CD4-positive, CD25-positive, alpha-beta regulatory T cell (primary cell): ENCODE data around the gene ZNF827. TPM values are rescaled to one million over a fixed set of nuclear protein-coding genes. Genes with fewer than 3 reads are reported as not detected.
A peak's percentile ranks its signal among the peaks of the same experiment; 100 is the strongest.

Experiments
- ATAC-seq, 2 donors: fragments of 150-1000 bp; cut with Tn5 transposase; one replicate each; pipeline ENCODE4 v1.10.0; 2021; ENCODE audit warnings: low read depth in 2 of 2, moderate number of reproducible peaks in 2 of 2, moderate library complexity in 1 of 2
- DNase-seq, 3 donors: peaks; one replicate each; pipeline versions ENCODE4 v3.0.0 to v3.0.0-alpha.2; 2012 to 2022; ENCODE audit warnings: mixed read lengths in 1 of 3
- H3K27ac ChIP-seq: one replicate; pipeline ENCODE4 v1.7.0; 2013; ENCODE audit warnings: mild to moderate bottlenecking, low read length; ENCODE audit not compliant: insufficient read depth, poor library complexity, severe bottlenecking
- H3K27me3 ChIP-seq: one replicate; pipeline ENCODE4 v1.7.0; 2013; ENCODE audit warnings: low read length; ENCODE audit not compliant: control insufficient read depth, insufficient read depth
- H3K36me3 ChIP-seq: one replicate; pipeline ENCODE4 v1.7.0; 2013; ENCODE audit warnings: mild to moderate bottlenecking, low read length, moderate library complexity; ENCODE audit not compliant: control insufficient read depth, insufficient read depth
- H3K4me1 ChIP-seq: 2 replicates; pipeline ENCODE4 v1.7.0; 2013; ENCODE audit warnings: mild to moderate bottlenecking, low read length; ENCODE audit not compliant: insufficient read depth, control insufficient read depth, poor library complexity, severe bottlenecking
- H3K4me3 ChIP-seq: one replicate; pipeline ENCODE4 v1.7.0; 2013; ENCODE audit warnings: low read depth, mild to moderate bottlenecking, low read length, moderate library complexity
- H3K9me3 ChIP-seq, 2 experiments: 1 replicate in 1 of 2; 2 replicates in 1 of 2; pipeline ENCODE4 v1.7.0; 2013; ENCODE audit warnings: low read length in 2 of 2, mild to moderate bottlenecking in 1 of 2, moderate library complexity in 1 of 2; ENCODE audit not compliant: control insufficient read depth in 2 of 2
- H3K27ac Mint-ChIP-seq, 3 donors: one replicate each; pipeline ENCODE4 v1.8.0; 2020 to 2022; ENCODE audit warnings: mild to moderate bottlenecking in 3 of 3, mixed read lengths in 3 of 3, moderate library complexity in 2 of 3
- H3K27me3 Mint-ChIP-seq: one replicate; pipeline ENCODE4 v1.8.0; 2022; ENCODE audit warnings: mild to moderate bottlenecking, mixed read lengths
- H3K36me3 Mint-ChIP-seq: one replicate; pipeline ENCODE4 v1.8.0; 2020; ENCODE audit warnings: mixed read lengths
- H3K4me1 Mint-ChIP-seq, 4 donors: one replicate each; pipeline ENCODE4 v1.8.0; 2020 to 2022; ENCODE audit warnings: mixed read lengths in 4 of 4, mild to moderate bottlenecking in 1 of 4
- H3K4me3 Mint-ChIP-seq, 4 donors: one replicate each; pipeline ENCODE4 v1.8.0; 2020 to 2022; ENCODE audit warnings: mild to moderate bottlenecking in 4 of 4, mixed read lengths in 4 of 4, moderate library complexity in 3 of 4
- H3K9me3 Mint-ChIP-seq, 7 donors: one replicate each; pipeline ENCODE4 v1.8.0; 2020 to 2022; ENCODE audit warnings: mixed read lengths in 7 of 7, mild to moderate bottlenecking in 3 of 7, moderate library complexity in 2 of 7
- polyA plus RNA-seq, 4 donors: library from polyadenylated mRNA; unstranded; fragments of 300-500 nt; fragmentation: Illumina TruSeq; gene quantifications; one replicate each; pipeline ENCODE4 v1.2.3, GENCODE V29; 2021
- total RNA-seq: library from RNA; stranded (reverse); gene quantifications from one replicate; pipeline ENCODE4 v1.2.3, GENCODE V29; 2022

ZNF827 gene, protein sequence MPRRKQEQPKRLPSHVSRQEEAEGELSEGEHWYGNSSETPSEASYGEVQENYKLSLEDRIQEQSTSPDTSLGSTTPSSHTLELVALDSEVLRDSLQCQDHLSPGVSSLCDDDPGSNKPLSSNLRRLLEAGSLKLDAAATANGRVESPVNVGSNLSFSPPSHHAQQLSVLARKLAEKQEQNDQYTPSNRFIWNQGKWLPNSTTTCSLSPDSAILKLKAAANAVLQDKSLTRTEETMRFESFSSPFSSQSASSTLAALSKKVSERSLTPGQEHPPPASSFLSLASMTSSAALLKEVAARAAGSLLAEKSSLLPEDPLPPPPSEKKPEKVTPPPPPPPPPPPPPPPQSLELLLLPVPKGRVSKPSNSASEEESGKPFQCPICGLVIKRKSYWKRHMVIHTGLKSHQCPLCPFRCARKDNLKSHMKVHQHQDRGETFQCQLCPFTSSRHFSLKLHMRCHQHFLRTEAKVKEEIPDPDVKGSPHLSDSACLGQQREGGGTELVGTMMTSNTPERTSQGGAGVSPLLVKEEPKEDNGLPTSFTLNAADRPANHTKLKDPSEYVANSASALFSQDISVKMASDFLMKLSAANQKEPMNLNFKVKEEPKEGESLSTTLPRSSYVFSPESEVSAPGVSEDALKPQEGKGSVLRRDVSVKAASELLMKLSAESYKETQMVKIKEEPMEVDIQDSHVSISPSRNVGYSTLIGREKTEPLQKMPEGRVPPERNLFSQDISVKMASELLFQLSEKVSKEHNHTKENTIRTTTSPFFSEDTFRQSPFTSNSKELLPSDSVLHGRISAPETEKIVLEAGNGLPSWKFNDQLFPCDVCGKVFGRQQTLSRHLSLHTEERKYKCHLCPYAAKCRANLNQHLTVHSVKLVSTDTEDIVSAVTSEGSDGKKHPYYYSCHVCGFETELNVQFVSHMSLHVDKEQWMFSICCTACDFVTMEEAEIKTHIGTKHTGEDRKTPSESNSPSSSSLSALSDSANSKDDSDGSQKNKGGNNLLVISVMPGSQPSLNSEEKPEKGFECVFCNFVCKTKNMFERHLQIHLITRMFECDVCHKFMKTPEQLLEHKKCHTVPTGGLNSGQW
- total RNA-seq (6.0 TPM), polyA plus RNA-seq (1 to 10 TPM in 3 of 4 donors, under 1 TPM in 1; 0.92 to 1.5 (median 1.1) TPM)

DNA sequence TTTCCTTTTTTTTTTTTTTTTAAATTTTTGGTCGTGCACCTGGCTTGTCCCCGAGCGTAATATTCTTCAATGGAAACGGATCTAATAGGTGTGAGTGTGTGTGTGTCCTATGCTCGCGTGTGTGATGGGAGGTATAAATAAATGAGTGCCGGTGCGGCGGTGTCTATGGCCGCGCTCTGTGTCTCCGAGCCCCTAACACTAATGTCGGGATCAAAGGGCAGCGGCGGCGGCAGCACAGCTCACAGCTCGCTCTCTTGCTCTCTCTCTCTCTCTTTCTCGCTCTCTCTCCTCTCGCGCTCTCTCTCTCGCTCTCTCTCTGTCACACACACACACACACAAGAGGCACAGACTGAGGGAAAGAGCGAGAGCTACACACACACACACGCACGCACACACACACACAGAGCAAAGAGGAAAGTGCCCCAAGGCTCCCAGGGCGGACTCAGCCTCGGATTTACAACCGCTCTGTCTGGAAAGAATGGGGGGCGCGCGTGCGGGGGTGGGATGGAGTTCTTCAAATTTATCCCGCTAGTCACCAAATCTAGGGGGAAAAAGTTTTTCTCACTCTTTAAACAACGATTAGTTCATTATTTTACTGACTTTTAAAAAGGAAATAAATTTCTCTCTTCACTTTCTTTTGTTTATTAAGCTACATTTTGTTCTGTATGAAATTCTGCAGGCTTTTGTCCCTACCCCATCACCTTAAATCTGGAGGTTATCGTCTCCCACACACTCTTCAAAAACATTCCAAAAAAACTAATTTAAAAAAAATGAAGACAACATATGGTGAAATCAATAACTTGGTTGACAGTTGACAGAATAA, at the start of gene ZNF827:
Gene ZNF827, minus strand, starts transcription at position 206 of the 823 bp plus-strand sequence. CDS start 416 bp downstream, outside the sequence.
- Histone ChIP-seq H3K9me3 (no peaks in the 10 kb centered on the region), H3K27me3 (peaks cover 5% of the 10 kb centered on the region), H3K36me3 (no peaks in the 10 kb centered on the region), H3K4me3 (peak within 1 kb of the TSS; percentile 81), H3K4me1 (peaks cover 25% of the 10 kb centered on the region), H3K27ac (peak within 1 kb of the TSS; percentile 66)
- Mint-ChIP-seq H3K4me1 (peaks cover 6 to 32% (median 24%) of the 10 kb centered on the region in 4 donors), H3K27ac (peak within 1 kb of the TSS; percentile 84 to 96 (median 91)), H3K4me3 (peak within 1 kb of the TSS; percentile 90 to 97 (median 94)), H3K9me3 (peaks cover 0 to 1% (median 0%) of the 10 kb centered on the region in 7 donors), H3K36me3 (no peaks in the 10 kb centered on the region), H3K27me3 (peaks cover 54% of the 10 kb centered on the region)
- peak; percentile 43 to 77 (median 66) for DNase-seq
- peak; percentile 30 to 47 for ATAC-seq

- no peaks in the 10 kb centered on the region for H3K4me1 Mint-ChIP-seq
- no peaks in the 10 kb centered on the region for H3K9me3 Mint-ChIP-seq
- peaks cover 4% of the 10 kb centered on the region for H3K27me3 Mint-ChIP-seq
- no peaks in the 10 kb centered on the region for H3K36me3 ChIP-seq
- H3K9me3 ChIP-seq, result no peaks in the 10 kb centered on the region
- no peak for DNase-seq
- H3K36me3 Mint-ChIP-seq, result no peaks in the 10 kb centered on the region
- H3K27me3 ChIP-seq, result no peaks in the 10 kb centered on the region
- no peak overlapping the region for H3K27ac Mint-ChIP-seq
- ATAC-seq, result no peak
- H3K4me3 ChIP-seq, result no peak overlapping the region
- no peak overlapping the region for H3K27ac ChIP-seq
- H3K4me3 Mint-ChIP-seq, result no peak overlapping the region
- H3K4me1 ChIP-seq, result no peaks in the 10 kb centered on the region
These were observed 45.9 kb upstream of the ZNF827 start for GRCh38 chr4:145984563-145984962.

- Mint-ChIP-seq H3K4me1 (no peaks in the 10 kb centered on the region), H3K27ac (no peak overlapping the region), H3K4me3 (no peak overlapping the region), H3K9me3 (no peaks in the 10 kb centered on the region), H3K27me3 (no peaks in the 10 kb centered on the region), H3K36me3 (no peaks in the 10 kb centered on the region)
- Histone ChIP-seq H3K36me3 (no peaks in the 10 kb centered on the region), H3K9me3 (no peaks in the 10 kb centered on the region), H3K27ac (no peak overlapping the region), H3K4me1 (no peaks in the 10 kb centered on the region), H3K4me3 (no peak overlapping the region), H3K27me3 (no peaks in the 10 kb centered on the region)
- DNase-seq (no peak), ATAC-seq (no peak)
These were observed 44.2 kb upstream of the ZNF827 start for GRCh38 chr4:145982791-145983190.

- H3K27ac Mint-ChIP-seq, result no peak overlapping the region
- H3K4me3 Mint-ChIP-seq, result no peak overlapping the region
- peaks cover 6% of the 10 kb centered on the region for H3K27me3 Mint-ChIP-seq
- ATAC-seq, result no peak
- H3K36me3 Mint-ChIP-seq, result no peaks in the 10 kb centered on the region
- no peaks in the 10 kb centered on the region for H3K4me1 ChIP-seq
- H3K36me3 ChIP-seq, result no peaks in the 10 kb centered on the region
- no peak overlapping the region for H3K27ac ChIP-seq
- H3K9me3 Mint-ChIP-seq, result no peaks in the 10 kb centered on the region
- DNase-seq, result no peak
- H3K4me3 ChIP-seq, result no peak overlapping the region
- no peaks in the 10 kb centered on the region for H3K9me3 ChIP-seq
- H3K27me3 ChIP-seq, result peaks cover 2% of the 10 kb centered on the region
- H3K4me1 Mint-ChIP-seq, result no peaks in the 10 kb centered on the region
These were observed 40.5 kb upstream of the ZNF827 start for GRCh38 chr4:145979160-145979559.

DNA sequence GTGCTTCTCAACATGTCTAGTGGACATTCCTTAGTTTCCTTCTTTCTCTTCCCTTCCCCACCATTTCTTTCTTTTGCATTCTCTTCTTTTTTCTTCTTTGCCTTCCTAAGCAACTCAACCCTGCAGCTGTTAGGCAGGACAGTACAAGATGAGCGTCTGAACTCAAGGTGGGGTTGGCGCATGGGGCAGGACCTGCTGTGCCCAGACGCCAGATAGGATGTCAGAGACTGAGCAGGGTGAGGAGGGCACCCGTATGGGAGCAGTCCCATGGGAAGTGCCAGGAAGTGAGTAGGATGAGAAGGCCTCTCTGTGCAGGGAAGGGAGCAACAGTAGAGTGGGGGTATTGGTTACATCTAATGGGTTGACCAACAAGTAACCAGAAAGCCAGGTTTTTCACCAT, 38.1 kb upstream of the ZNF827 start:
- Mint-ChIP-seq H3K4me1 (no peaks in the 10 kb centered on the region), H3K27ac (no peak overlapping the region), H3K27me3 (peaks cover 13% of the 10 kb centered on the region), H3K36me3 (no peaks in the 10 kb centered on the region), H3K4me3 (no peak overlapping the region), H3K9me3 (no peaks in the 10 kb centered on the region)
- H3K9me3 ChIP-seq, result no peaks in the 10 kb centered on the region
- DNase-seq (no peak), ATAC-seq (no peak)
- no peaks in the 10 kb centered on the region for H3K4me1 ChIP-seq
- no peaks in the 10 kb centered on the region for H3K36me3 ChIP-seq
- peaks cover 2% of the 10 kb centered on the region for H3K27me3 ChIP-seq
- no peak overlapping the region for H3K4me3 ChIP-seq
- H3K27ac ChIP-seq, result no peak overlapping the region

DNA sequence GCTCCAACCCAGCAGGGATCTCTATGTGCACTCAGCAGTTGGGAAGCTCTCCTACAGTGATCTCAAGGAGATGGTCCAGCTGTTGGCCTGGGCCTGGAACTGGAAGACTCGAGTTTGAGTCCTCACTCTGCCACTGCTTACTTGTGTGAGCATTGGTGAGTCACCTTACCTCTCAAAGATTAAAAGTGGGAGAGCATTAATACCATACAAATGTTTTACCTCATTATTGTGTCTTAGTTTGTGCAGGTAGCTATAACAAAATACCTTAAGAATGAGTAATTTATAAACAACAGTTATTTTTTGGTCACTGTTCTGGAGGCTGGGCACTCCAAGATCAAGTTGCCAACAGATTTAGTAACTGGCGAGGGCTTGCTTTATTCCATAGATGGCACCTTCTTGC, 21.4 kb upstream of the ZNF827 start:
- no peak for DNase-seq
- no peak overlapping the region for H3K4me3 Mint-ChIP-seq
- Histone ChIP-seq H3K36me3 (no peaks in the 10 kb centered on the region), H3K4me1 (no peaks in the 10 kb centered on the region), H3K27ac (no peak overlapping the region), H3K27me3 (no peaks in the 10 kb centered on the region), H3K9me3 (no peaks in the 10 kb centered on the region), H3K4me3 (no peak overlapping the region)
- peaks cover 0 to 2% (median 0%) of the 10 kb centered on the region in 4 donors for H3K4me1 Mint-ChIP-seq
- peaks cover 0 to 13% (median 0%) of the 10 kb centered on the region in 7 donors for H3K9me3 Mint-ChIP-seq
- no peaks in the 10 kb centered on the region for H3K36me3 Mint-ChIP-seq
- ATAC-seq, result no peak
- no peak overlapping the region for H3K27ac Mint-ChIP-seq
- no peaks in the 10 kb centered on the region for H3K27me3 Mint-ChIP-seq

DNA sequence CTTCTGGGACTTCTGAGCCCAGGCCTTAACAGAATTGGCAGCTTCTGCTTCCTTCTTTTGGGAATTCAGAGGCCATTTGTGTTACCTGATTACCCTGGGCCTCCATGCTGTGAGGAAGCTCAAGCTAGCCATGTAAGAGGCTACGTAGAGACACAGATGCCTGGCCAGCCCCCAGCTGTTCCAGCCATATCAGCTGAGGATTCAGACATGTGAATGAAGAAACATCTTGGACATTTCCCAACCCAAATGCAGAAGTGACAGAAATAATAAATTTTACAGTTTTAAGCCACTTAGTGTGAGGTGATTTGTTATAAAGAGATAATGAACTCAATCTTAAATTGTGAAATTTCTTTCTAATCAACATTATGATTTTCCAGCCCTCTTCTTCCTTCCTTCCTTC, 18.7 kb upstream of the ZNF827 start:
- Histone ChIP-seq H3K4me3 (no peak overlapping the region), H3K27me3 (no peaks in the 10 kb centered on the region), H3K9me3 (no peaks in the 10 kb centered on the region), H3K36me3 (no peaks in the 10 kb centered on the region), H3K27ac (no peak overlapping the region), H3K4me1 (no peaks in the 10 kb centered on the region)
- no peaks in the 10 kb centered on the region for H3K27me3 Mint-ChIP-seq
- peaks cover 0 to 2% (median 0%) of the 10 kb centered on the region in 4 donors for H3K4me1 Mint-ChIP-seq
- no peak for ATAC-seq
- H3K9me3 Mint-ChIP-seq, result peaks cover 0 to 4% (median 0%) of the 10 kb centered on the region in 7 donors
- H3K36me3 Mint-ChIP-seq, result no peaks in the 10 kb centered on the region
- H3K27ac Mint-ChIP-seq, result no peak overlapping the region
- no peak overlapping the region for H3K4me3 Mint-ChIP-seq
- DNase-seq, result no peak
